Natural killer cell (primary cell): Measurements from ENCODE around the gene CMIP. TPM values are rescaled to one million over a fixed set of nuclear protein-coding genes. Genes with fewer than 3 reads are reported as not detected.
A peak's percentile ranks its signal among the peaks of the same experiment; 100 is the strongest.
"Not testable (repeated sequence)": the region's sequence is repeated elsewhere in the genome, so short reads cannot be mapped to it uniquely, and the experiment has no call there.

ENCODE experiments used
- ATAC-seq, 3 donors: fragments of 150-1000 bp in 2 of 3; fragments of 200-7000 bp in 1 of 3; cut with Tn5 transposase; 1 replicate in 1 of 3; 2 replicates in 2 of 3; pipeline ENCODE4 v1.10.0; 2021; ENCODE audit warnings: mild to moderate bottlenecking in 2 of 3, moderate library complexity in 2 of 3
- DNase-seq, 2 donors: peaks; one replicate each; pipeline versions ENCODE4 v3.0.0 to v3.0.0-alpha.2; 2013 to 2021; ENCODE audit warnings: mixed read lengths in 1 of 2
- H3K27ac ChIP-seq: one replicate; pipeline ENCODE4 v1.5.1; 2013; ENCODE audit warnings: mild to moderate bottlenecking, low read length
- H3K27me3 ChIP-seq: one replicate; pipeline ENCODE4 v1.6.1; 2013; ENCODE audit warnings: low read length; ENCODE audit not compliant: control insufficient read depth, insufficient read depth
- H3K36me3 ChIP-seq: one replicate; pipeline ENCODE4 v1.6.1; 2013; ENCODE audit warnings: low read length; ENCODE audit not compliant: control insufficient read depth, insufficient read depth
- H3K4me1 ChIP-seq: one replicate; pipeline ENCODE4 v1.6.1; 2013; ENCODE audit warnings: low read length; ENCODE audit not compliant: control insufficient read depth, insufficient read depth
- H3K4me3 ChIP-seq: one replicate; pipeline ENCODE4 v1.5.1; 2013; ENCODE audit warnings: low read length
- H3K9me3 ChIP-seq: one replicate; pipeline ENCODE4 v1.6.1; 2013; ENCODE audit warnings: low read length; ENCODE audit not compliant: control insufficient read depth, insufficient read depth
- H3K27ac Mint-ChIP-seq, 2 donors: one replicate each; pipeline ENCODE4 v1.8.0; 2022; ENCODE audit warnings: mild to moderate bottlenecking in 2 of 2, mixed read lengths in 2 of 2, moderate library complexity in 1 of 2
- H3K27me3 Mint-ChIP-seq, 2 donors: one replicate each; pipeline ENCODE4 v1.8.0; 2022; ENCODE audit warnings: low read depth in 2 of 2, mixed read lengths in 2 of 2
- H3K36me3 Mint-ChIP-seq: one replicate; pipeline ENCODE4 v1.8.0; 2022; ENCODE audit warnings: mixed read lengths
- H3K4me1 Mint-ChIP-seq, 2 donors: one replicate each; pipeline ENCODE4 v1.8.0; 2022; ENCODE audit warnings: mixed read lengths in 2 of 2
- H3K4me3 Mint-ChIP-seq: one replicate; pipeline ENCODE4 v1.8.0; 2022; ENCODE audit warnings: mild to moderate bottlenecking, moderate library complexity, mixed read lengths
- H3K9me3 Mint-ChIP-seq, 2 donors: one replicate each; pipeline ENCODE4 v1.8.0; 2022; ENCODE audit warnings: mixed read lengths in 2 of 2
- WGBS: methylation state at CpG from one replicate; pipeline ENCODE4 v1.1.7; 2013; ENCODE audit warnings: missing lambda C conversion rate; ENCODE audit not compliant: insufficient coverage; 5-methylcytosine and 5-hydroxymethylcytosine counted together
- intact Hi-C: fragments of 100-400 bp; cut with micrococcal nuclease; formaldehyde crosslinking; loops from one replicate; pipeline ENCODE4 v1.14.2; 2022
- total RNA-seq, 4 donors: library from RNA; stranded (reverse); fragments of 120-200 nt in 1 of 4; gene quantifications; one replicate each; pipeline versions ENCODE4 v1.2.3 to v1.2.4, GENCODE V29; 2013 to 2022
- TF ChIP-seq, protein P1 (sequence below): fragments of 200-600 bp; IDR thresholded peaks from one replicate; pipeline ENCODE4 v1.8.0; 2022; ENCODE audit warnings: antibody characterized with exemption

CMIP gene
- total RNA-seq, 3 donors from 2014 or later (not counting 1 experiment from before 2014, with no cell fraction given), result 88.2 to 115 (median 91.5) TPM

DNA sequence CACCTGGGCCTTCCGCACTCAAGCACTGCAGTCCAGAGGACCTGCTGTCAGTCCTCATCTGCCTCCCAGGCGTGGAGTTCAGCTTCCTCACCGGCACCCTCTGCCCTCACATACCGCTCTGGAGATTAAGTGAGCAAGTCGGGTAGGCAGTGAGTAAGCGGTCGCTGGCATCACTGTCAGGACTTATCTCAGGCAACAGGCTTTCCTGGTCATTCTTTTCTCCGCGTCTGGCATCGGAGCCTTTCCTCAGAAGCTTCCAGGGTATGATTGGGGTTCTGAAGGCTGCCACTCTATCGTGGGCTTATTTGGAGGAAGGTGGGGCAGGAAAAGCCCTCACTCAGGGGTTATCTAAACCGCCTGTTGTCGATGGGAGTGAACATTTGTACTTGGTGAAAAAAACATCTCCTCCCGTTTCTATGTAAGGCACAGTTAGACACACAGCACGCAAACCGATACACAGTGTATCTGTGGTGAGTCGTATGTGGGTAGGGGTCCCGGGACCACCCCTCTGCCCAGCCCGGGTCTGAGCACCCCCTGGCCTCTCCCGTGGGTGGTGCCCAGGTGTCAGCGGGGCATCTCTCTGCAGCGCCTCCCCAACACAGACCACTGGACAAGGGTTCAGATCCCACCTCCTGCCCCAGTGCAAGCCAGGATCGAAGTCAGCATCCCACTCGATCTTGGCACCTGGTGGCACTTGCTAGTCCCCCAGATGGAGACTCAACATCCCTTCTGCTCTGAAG lies 242.0 kb downstream of the CMIP start:
- TF ChIP-seq, protein P1, sequence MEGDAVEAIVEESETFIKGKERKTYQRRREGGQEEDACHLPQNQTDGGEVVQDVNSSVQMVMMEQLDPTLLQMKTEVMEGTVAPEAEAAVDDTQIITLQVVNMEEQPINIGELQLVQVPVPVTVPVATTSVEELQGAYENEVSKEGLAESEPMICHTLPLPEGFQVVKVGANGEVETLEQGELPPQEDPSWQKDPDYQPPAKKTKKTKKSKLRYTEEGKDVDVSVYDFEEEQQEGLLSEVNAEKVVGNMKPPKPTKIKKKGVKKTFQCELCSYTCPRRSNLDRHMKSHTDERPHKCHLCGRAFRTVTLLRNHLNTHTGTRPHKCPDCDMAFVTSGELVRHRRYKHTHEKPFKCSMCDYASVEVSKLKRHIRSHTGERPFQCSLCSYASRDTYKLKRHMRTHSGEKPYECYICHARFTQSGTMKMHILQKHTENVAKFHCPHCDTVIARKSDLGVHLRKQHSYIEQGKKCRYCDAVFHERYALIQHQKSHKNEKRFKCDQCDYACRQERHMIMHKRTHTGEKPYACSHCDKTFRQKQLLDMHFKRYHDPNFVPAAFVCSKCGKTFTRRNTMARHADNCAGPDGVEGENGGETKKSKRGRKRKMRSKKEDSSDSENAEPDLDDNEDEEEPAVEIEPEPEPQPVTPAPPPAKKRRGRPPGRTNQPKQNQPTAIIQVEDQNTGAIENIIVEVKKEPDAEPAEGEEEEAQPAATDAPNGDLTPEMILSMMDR, result no peak
- H3K4me3 Mint-ChIP-seq, result no peak overlapping the region
- no peak for ATAC-seq
- no peaks in the 10 kb centered on the region for H3K36me3 Mint-ChIP-seq
- Histone ChIP-seq H3K4me1 (peaks cover 6% of the 10 kb centered on the region), H3K4me3 (no peak overlapping the region), H3K9me3 (no peaks in the 10 kb centered on the region), H3K27me3 (no peaks in the 10 kb centered on the region), H3K27ac (no peak overlapping the region), H3K36me3 (peaks cover 9% of the 10 kb centered on the region)
- DNase-seq, result no peak
- WGBS, result 78% methylated on average over 24 of the region's 24 CpGs
- no peaks in the 10 kb centered on the region for H3K27me3 Mint-ChIP-seq
- no peak overlapping the region for H3K27ac Mint-ChIP-seq
- no peaks in the 10 kb centered on the region for H3K9me3 Mint-ChIP-seq
- intact Hi-C loops, result no loop called here
- H3K4me1 Mint-ChIP-seq, result peaks cover 0 to 21% of the 10 kb centered on the region in 2 donors

DNA sequence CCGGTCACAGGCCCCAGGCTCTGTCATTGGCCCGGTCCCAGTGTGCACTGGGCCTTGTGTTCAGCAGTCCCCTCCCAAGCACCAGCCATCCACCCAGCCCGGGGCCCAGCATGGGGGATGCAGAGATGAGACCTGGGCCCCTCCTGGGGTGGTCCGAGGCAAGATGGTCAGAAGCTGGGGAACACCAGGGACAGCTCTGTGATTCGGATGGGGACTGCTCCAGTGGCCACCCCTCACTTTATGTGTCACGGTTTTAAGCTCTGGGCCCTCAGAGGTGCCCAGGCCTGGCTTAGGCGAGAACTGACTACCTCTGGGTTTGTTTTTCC lies 242.5 kb downstream of the CMIP start:
- WGBS, result 96% methylated on average over 7 of the region's 7 CpGs
- Mint-ChIP-seq H3K9me3 (no peaks in the 10 kb centered on the region), H3K4me1 (peaks cover 0 to 21% of the 10 kb centered on the region in 2 donors), H3K36me3 (no peaks in the 10 kb centered on the region), H3K27ac (no peak overlapping the region), H3K4me3 (no peak overlapping the region), H3K27me3 (no peaks in the 10 kb centered on the region)
- no peak for DNase-seq
- ATAC-seq, result no peak
- Histone ChIP-seq H3K27ac (no peak overlapping the region), H3K4me1 (peaks cover 6% of the 10 kb centered on the region), H3K27me3 (no peaks in the 10 kb centered on the region), H3K9me3 (no peaks in the 10 kb centered on the region), H3K36me3 (peaks cover 14% of the 10 kb centered on the region), H3K4me3 (no peak overlapping the region)
- intact Hi-C loops, result no loop called here
- TF ChIP-seq, protein P1, result no peak

DNA sequence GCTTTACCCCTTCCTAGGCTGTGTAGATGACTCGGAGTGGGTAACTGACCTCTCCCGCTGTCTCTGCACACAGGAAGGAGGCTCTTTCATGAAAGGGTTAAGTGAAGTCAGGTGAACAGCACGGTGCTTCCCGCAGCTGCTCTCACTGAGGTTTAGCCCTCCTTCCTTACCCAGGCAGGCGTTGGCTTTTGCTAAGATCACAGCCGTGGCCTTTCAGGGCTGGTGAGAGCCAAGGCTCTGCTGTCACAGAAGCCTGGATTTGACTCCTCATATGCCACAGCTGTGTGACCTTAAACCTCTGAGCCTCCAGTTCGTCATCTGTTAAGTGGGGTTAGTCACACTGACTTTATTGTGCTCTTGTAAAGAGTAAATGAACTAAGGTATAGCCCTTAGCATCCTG lies 243.6 kb downstream of the CMIP start:
- H3K4me3 ChIP-seq, result no peak overlapping the region
- 53% methylated on average over 7 of the region's 7 CpGs for WGBS
- peak overlapping the region in 1 of 2 donors; percentile 38 for H3K27ac Mint-ChIP-seq

DNA sequence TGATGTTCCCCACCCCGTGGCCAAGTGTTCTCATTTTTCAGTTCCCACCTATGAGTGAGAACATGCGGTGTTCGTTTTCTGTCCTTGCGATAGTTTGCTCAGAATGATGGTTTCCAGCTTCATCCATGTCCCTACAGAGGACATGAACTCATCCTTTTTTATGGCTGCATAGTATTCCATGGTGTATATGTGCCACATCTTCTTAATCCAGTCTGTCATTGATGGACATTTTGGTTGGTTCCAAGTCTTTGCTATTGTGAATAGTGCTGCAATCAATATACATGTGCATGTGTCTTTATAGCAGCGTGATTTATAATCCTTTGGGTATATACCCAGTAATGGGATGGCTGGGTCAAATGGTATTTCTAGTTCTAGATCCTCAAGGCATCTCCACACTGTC lies 244.2 kb downstream of the CMIP start:
- H3K36me3 Mint-ChIP-seq, ATAC-seq, H3K9me3 ChIP-seq, H3K27me3 ChIP-seq, H3K4me1 ChIP-seq, DNase-seq, H3K27ac Mint-ChIP-seq, H3K27ac ChIP-seq, H3K27me3 Mint-ChIP-seq, H3K9me3 Mint-ChIP-seq, intact Hi-C loops, H3K4me3 Mint-ChIP-seq, H3K4me3 ChIP-seq: not testable (repeated sequence)
- WGBS, result 80% methylated on average over 5 of the region's 5 CpGs
- H3K4me1 Mint-ChIP-seq, result peaks cover 0 to 13% of the 10 kb centered on the region in 2 donors
- peaks cover 31% of the 10 kb centered on the region for H3K36me3 ChIP-seq

More for the DNA sequence above, 243.6 kb downstream of the CMIP start:
- H3K36me3 ChIP-seq, result peaks cover 25% of the 10 kb centered on the region
- H3K27ac ChIP-seq, result no peak overlapping the region
- intact Hi-C loops, result no loop called here
- Mint-ChIP-seq H3K36me3 (no peaks in the 10 kb centered on the region), H3K27me3 (no peaks in the 10 kb centered on the region), H3K4me3 (no peak overlapping the region), H3K4me1 (peaks cover 0 to 14% of the 10 kb centered on the region in 2 donors), H3K9me3 (no peaks in the 10 kb centered on the region)
- no peaks in the 10 kb centered on the region for H3K27me3 ChIP-seq
- DNase-seq (peak in 1 of 2 donors; percentile 23), ATAC-seq (peak; percentile 21 to 50 (median 31))
- peaks cover 6% of the 10 kb centered on the region for H3K4me1 ChIP-seq
- TF ChIP-seq, protein P1, result no peak
- no peaks in the 10 kb centered on the region for H3K9me3 ChIP-seq
